ENCODE data around the gene AK8.

AK8 gene

DNA sequence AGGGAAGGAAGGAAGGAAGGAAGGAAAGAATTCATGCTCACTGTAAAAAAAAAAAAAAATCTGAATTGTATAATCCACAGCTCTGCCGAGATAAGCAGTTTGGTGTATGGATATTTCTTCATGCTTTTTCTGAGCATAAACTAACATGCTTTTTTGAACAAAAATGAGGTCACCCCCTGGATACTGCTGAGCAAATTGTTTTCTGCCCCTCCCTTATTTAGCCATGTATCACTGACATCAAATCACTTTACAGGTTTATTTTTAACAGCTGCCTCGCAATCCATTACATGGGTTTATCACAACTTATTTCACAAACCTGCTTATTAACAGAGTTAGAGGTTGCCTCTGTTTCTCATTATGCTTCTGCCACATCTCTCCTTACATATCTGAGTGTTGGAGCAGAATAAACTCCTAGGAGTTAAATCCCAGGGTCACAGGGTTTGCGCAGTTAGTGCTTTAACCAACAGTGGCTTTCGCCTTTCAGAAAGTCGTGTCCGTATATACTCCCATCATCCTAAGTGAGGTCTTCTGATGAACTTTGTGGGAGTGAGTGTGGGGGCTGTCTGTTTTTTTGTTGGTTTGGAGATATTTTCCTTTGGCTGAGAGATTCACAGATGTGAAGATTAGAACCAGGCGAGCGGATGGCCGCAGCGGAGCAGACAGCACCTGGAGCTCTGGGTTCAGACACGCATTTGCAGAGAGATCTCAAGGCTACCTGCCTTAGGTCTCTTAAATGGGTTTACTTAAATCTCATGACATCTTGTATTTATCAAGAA is 57.7 kb downstream of the AK8 start:
- TF ChIP-seq, protein P1, sequence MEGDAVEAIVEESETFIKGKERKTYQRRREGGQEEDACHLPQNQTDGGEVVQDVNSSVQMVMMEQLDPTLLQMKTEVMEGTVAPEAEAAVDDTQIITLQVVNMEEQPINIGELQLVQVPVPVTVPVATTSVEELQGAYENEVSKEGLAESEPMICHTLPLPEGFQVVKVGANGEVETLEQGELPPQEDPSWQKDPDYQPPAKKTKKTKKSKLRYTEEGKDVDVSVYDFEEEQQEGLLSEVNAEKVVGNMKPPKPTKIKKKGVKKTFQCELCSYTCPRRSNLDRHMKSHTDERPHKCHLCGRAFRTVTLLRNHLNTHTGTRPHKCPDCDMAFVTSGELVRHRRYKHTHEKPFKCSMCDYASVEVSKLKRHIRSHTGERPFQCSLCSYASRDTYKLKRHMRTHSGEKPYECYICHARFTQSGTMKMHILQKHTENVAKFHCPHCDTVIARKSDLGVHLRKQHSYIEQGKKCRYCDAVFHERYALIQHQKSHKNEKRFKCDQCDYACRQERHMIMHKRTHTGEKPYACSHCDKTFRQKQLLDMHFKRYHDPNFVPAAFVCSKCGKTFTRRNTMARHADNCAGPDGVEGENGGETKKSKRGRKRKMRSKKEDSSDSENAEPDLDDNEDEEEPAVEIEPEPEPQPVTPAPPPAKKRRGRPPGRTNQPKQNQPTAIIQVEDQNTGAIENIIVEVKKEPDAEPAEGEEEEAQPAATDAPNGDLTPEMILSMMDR (IDR thresholded peaks at IDR 0.05; ENCODE audit: extremely low read depth, missing control alignments), result no peak
- no peak for DNase-seq (ENCODE audit: low spot score)

DNA sequence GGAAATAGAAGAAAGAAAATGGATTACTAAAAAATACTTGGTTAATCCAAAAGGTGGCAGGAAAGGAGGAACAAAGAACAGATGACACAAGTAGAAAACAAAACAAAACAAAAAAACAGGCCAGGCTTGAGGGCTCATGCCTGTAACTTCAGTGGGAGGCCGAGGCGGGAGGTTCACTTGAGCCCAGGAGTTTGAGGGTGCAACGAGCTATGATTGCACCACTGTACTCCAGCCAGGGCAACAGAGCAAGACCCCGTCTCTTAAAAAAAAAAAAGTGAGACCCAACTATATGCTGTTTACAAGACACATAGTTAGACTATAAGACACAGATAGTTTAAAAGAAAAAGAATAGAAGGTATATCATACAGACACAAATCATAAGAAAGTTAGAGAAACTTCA is 59.5 kb downstream of the AK8 start:
- TF ChIP-seq, protein P1 (IDR thresholded peaks at IDR 0.05; ENCODE audit: extremely low read depth, missing control alignments), result no peak
- DNase-seq (ENCODE audit: low spot score), result no peak

DNA sequence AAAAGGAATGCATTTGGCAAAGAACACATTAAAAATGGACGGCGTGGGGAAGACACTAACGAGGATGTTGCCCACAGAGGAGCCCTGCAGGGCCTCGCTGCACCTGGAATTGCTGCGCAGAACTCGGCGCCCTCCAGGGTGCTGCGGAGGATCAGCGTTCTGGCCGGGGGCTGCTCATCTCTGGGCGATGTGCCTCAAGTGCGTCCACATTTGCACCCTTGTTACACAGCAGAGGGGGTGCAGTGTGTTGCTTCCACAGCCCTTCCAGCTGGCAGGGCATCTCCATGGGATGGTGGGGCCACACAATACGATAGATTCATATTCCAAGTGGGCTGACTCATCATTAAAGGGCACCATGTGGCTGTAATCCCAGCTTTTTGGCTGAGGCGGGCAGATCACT is 63.1 kb downstream of the AK8 start:
- TF ChIP-seq, protein P1 (IDR thresholded peaks at IDR 0.05; ENCODE audit: extremely low read depth, missing control alignments), result no peak
- DNase-seq (ENCODE audit: low spot score), result no peak

DNA sequence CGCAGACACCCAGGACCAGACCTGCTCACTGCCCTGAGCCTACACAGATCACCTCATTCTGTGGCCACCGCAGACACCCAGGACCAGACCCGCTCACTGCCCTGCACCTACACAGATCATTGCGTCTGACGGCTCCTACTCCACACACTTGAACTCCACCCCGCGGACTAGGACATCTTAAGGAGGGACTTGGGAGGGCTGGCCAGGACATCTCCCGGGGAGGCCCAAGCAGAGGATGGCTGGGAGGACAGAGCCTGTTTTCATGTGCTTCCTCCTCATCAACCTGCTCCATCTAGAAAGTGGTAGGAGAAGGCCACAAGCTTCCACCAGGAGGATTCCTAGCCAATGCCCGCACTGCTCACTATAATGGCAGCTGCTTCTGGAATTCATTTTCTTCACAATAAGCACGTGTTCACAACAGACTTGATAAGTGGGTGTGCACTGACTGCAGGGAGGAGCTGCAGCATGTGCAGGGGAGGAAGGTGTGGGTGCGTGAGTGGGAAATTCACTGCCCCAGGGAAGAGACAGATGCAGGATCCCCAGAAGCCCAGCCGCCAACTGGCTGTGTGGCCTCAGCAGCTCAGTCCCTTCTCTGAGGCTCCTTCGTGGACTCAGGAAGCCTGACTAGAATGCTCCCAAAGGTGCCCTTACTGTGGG is 64.8 kb downstream of the AK8 start:
- no peak for DNase-seq (ENCODE audit: low spot score)
- TF ChIP-seq, protein P1 (IDR thresholded peaks at IDR 0.05; ENCODE audit: extremely low read depth, missing control alignments), result no peak

DNA sequence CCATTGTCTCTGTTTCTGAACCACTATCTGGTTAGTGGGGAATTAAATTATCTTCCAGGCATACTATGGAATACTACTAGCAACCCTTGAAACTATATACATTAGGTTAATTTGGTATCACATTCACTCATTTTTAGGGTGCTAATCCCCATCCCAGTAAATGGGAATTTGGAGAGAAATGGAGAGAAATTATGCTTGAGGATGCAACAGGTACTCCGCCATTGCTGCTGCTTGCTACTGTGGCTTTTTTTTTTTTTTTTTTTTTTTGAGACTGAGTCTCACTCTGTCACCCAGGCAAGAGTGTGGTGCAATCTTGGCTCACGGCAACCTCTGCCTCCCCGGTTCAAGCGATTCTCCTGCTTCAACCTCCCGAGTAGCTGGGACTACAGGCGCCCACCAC is 66.1 kb downstream of the AK8 start:
- DNase-seq (ENCODE audit: low spot score), result no peak
- TF ChIP-seq, protein P1 (IDR thresholded peaks at IDR 0.05; ENCODE audit: extremely low read depth, missing control alignments), result no peak

DNA sequence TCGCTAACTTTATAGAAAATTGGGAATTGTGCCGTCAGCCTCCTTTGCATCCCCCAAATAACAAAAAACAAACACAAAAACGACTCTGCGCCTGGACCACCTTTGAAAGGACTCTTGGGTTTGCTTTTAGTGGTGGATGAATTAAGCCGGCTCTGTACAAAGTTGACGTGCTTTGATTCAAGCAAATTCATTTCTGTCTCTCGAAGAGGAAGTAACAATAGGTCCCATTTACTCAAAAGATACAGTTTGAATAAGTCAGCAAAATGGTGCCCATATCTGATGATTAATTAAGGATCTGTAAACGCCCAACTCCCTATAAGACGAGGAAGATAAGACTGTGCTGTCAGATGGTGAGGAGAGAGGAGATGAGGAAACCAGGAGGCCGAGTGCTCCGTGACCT is 67.8 kb downstream of the AK8 start:
- TF ChIP-seq, protein P1 (IDR thresholded peaks at IDR 0.05; ENCODE audit: extremely low read depth, missing control alignments), result no peak
- DNase-seq (ENCODE audit: low spot score), result no peak

DNA sequence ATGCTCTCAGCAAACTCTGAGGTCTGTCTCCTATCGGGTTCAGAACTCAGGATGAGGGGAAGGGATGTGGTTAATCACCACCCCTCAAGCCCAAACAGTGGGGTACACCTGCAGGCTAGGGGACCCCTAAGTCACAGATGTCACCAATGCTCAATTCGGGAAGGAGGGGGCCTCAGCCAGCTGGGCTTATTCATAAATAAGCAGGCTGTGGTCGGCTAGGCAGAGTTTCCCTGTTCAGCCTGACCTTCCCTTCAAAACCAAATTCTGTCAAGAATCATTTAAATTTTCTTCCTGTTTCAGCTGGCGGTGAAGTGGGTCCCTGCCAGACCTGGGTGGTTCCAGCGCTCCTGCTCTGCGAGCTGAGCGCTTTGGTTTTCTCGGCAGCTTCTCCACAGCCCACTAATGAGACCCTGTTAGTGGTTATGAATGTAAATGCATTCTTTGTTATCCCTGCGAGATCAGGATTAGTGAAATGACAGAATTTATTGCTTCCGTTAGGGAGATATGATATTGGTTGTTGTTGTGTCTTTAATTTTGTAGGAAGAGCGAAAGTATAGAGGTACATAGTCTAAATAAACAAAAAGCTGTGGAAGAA is 68.3 kb downstream of the AK8 start:
- TF ChIP-seq, protein P1 (IDR thresholded peaks at IDR 0.05; ENCODE audit: extremely low read depth, missing control alignments), result no peak

More for the DNA sequence above, 68.3 kb downstream of the AK8 start:
- DNase-seq (ENCODE audit: low spot score), result no peak

Data from GM20000 (cell line).